GM19463 (cell line): ENCODE results near the gene ICA1.

Source experiments
- ATAC-seq: cut with Tn5 transposase; IDR thresholded peaks from one replicate; pipeline ENCODE4 v1.9.1; 2021; ENCODE audit warnings: mild to moderate bottlenecking, moderate library complexity; ENCODE audit not compliant: unreplicated experiment

The ICA1 gene

GRCh38 chr7:8165150-8165549 lies 96.8 kb downstream of the ICA1 start:
- no peak for ATAC-seq

- ATAC-seq: no peak
These were observed 99.8 kb downstream of the ICA1 start for GRCh38 chr7:8162181-8162580.

- ATAC-seq: no peak
These were observed 100.6 kb downstream of the ICA1 start for GRCh38 chr7:8161364-8161828.

DNA sequence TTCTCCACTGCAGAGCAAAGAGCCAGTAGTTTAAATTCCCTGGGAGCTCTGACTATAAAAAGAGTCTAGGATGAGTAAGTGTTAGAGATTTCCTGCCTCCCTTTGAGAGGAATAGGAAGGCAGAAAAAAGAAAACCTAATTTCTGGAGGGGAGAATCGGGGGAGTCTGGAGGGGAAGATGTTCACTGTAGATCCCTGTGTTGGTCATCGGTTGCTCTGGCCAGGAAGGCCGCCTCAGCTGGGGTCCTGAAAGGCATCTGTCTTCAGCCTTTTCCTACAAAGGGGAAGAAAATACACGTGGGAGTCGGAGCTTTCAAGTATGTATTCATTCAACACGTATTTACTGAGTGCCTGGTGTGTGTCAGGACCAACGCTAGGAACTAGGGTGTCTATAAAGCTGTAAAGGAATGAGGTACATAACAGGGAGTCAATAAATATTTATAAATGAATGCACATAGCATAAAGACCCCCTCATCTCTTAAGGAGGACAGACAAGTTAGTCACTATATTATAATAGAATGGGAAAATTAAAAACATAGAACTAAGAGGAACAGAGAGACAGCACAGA lies 101.1 kb downstream of the ICA1 start:
- no peak for ATAC-seq

DNA sequence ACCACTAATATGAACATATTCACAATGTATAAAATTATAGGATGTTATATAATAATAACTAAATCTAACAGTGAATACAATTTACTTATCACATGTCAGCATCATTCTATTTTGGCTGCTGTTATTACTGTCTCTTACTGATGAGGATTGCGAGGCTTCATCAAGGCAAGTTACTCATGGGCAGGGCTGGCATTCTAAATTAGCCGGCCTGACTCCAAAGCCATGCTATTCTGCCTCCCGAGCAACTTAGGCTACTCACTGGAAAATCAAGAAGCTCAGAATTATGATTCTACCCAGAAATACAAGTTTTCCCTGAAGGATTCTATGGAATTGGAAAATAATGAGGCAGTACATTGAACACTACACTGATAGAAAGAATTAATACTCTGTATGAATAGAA lies 101.7 kb downstream of the ICA1 start:
- ATAC-seq: no peak

DNA sequence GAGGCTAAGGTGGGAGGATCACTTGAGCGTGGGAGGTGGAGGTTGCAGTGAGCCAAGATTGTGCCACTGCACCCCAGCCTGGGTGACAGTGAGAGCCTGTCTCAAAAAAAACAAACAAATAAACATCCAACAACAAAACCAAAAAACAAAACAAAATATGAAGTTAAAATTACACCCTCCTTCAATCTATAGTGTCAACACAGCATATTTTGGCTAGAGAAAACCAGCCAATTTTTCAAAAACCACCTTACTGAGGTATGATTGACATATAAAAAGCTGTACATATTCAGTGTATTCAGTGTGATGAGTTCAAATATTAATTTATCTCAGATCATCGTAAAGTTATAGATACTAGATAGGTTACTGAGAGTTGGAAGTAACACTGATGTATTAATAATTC lies 102.4 kb downstream of the ICA1 start:
- no peak for ATAC-seq

- ATAC-seq: no peak
These were observed 104.7 kb downstream of the ICA1 start for GRCh38 chr7:8157296-8157695.

DNA sequence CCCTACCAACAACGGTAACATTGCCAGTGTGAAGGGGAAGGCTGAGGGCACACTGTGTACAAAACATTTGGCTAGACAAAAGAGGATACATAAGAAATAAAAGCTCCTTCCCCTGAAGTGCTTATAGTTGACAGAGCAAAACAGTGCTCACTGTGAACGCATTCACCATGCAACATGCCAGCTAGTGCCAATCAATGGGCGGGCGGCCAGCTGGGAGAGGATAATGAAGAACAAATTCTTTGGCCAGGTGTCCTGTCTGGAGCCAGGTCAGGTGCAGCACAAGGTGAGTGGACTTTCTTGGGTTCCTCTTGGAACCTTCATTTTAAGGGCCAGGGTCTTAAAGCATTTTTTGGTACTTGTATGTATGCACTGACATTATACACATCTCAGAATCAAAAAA lies 106.1 kb downstream of the ICA1 start:
- ATAC-seq: no peak

GRCh38 chr7:8154272-8154671 lies 107.7 kb downstream of the ICA1 start:
- no peak for ATAC-seq

DNA sequence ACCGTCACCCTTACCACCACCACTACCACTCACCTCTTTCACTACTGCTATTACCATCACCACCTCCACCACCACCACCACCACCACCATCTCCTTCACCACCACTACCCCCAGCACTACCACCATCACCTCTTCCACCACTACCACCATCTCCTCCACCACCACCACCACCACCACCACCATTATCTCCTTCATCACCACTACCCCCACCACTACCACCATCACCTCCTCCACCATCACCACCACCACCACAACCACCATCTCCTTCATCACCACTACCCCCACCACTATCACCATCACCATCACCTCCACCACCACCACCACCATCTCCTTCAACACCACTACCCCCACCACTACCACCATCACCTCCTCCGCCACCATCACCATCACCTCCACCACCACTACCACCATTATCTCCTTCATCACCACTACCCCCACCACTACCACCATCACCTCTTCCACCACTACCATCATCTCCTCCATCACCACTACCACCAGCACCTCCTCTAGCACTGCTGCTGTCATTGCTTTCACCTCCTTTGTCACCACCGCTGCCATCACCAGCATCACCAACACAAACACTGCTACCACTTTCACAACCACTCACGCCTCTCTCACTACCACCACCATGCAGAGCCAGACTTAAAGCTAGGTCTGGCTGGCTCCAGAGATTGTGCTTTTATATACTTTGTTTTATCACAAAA lies 109.3 kb downstream of the ICA1 start:
- no peak for ATAC-seq

DNA sequence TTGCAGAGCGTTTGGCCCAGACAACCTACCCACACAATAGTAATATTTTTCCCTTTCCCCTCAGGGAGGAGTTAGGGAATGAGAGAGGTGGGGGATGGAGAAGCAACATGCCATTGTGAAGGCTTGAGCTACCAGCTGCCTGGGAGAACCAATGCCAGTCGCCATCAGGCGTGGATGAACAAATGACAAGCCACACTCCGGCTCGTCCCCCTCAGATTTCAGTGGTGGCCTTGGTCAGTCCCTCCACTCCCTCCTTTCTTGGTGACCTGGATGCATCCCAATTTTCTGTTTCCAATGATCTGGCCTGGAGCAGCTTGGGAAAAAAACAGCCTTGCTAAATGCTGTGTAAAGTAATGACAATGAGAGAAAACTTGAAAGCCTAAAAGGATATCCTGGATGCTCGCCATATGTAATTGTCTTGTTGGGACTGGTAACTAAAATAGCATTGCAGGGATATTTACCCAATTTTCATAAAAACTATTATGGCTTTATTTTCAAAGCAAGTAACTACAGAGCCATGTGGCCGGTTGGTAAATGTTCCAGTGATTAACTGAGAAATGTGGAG lies 110.7 kb downstream of the ICA1 start:
- ATAC-seq: no peak

DNA sequence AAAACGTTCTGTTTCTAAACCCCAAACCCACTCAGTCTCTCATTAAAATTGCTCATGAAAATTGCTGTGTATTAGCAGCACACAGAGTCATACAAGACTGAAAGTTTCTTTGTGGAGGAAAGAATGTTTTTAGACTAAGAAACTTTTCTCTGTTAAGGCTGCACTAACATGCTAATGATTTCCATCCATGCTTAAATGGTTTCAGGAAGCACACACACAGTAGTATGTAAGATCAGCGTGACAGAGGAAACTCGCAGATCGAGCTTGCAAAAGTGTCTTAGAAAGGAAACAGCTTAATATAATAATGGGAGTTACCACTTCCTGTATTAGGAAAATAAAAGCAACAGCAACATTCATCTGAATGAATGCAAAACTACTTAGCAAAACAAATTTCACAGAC lies 112.7 kb downstream of the ICA1 start:
- ATAC-seq: peak; percentile 67

DNA sequence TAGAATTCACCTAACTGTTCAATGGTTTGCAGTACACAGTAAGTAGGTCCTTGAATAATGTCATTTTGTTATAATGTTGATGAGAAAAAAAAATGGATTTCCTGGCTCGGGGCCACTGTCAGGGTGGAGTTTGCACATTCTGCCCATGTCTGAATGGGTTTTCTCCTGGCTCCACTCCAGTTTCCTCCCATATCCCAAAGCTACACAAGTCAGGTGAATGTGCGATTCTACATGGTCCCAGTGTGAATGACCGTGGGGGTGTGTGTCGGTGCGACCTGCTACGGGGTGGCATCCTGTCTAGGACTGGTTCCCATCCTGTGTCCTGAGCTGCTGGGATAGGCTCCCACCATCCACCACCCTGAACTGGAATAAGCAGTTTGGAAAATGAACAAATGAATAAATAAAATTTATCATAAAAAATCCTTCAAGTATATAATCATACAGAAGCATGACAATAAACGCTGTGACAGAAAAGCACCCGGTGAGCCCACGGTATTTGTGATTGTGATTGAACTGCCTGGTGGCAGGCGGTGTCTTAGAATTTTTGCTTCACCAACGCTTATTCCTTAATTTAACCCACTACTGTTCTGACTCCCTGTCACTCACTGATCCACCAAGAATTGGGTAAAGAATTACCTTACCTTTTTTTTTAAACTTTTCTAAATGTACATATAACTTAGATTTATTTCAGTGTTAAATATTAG lies 114.1 kb downstream of the ICA1 start:
- no peak for ATAC-seq

DNA sequence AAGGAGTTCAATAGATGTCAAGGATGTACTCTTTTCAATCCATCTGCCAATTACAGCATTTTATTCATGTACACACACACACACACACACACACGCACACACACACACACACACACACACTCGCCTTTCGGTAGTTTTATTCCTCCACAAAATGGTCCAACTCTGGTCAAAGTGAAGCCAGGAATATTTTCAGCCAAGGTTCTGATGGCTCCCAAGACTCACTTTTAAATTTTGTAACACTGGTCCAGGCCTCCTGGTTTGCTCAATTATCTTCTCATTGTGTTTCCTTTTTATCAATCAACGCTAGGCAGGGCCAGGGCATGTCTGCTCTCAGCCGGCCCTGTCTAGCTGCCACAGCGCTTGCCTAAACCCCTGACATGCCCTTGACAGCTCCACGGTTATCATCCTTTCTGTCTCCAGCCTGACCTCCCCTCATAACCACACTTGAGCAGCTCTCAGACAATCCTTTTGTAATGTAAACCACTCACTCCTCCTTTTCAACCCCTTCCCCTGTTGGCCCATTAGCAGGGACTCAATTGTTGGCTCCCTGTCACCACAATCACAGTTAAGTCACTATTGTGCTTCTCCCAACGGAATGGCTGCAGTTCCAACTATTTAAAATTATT lies 115.1 kb downstream of the ICA1 start:
- ATAC-seq: no peak

DNA sequence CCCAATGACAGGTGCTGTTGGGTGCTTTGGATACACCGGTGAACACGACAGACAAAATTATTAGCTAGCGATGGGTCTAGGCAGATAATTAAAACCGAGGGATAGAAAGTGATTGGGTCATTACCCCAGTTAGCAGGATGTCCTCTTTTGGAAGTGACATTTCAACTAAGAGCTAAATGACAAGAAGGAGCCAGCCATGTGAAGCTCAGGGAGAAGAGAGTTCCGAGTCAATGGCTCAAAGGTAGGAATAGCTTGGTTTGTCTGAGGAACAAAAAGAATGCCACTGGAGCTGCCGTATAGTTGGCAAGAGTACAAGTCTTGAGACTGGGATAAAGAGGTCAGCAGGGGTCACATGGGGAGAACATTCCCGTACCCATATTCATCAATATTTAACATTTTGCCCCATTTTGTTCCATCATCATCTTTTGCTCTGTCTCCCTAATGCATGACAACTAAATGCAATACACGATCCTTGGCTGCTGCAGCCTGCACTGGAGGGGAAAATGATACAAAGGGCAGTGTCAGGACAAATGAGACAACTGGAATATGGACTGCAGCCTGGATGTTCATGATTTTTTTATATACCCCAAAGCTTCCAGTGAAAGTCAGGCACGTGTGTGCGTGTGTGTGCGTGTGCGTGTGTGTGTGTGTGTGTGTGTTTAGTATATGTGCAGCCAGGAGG lies 115.7 kb downstream of the ICA1 start:
- ATAC-seq: no peak

DNA sequence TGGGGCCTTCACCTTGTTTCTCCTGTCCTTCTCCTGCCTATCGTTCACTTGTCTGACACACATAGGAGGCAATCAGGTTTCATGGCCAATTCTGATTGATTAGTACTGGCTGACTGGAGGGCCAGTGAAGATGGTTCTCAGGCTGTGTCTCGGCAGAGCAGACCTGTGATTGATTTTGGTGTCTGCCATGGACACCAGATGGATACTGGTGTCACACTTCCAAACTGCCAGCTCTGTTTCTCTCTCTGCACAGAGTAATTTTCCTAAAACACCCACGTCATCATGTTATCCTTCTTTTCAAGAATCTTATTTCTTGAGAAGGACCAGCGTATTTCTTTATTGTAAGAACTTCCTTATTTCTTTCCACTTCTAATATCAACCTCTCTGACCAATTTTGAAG lies 117.1 kb downstream of the ICA1 start:
- ATAC-seq: no peak

DNA sequence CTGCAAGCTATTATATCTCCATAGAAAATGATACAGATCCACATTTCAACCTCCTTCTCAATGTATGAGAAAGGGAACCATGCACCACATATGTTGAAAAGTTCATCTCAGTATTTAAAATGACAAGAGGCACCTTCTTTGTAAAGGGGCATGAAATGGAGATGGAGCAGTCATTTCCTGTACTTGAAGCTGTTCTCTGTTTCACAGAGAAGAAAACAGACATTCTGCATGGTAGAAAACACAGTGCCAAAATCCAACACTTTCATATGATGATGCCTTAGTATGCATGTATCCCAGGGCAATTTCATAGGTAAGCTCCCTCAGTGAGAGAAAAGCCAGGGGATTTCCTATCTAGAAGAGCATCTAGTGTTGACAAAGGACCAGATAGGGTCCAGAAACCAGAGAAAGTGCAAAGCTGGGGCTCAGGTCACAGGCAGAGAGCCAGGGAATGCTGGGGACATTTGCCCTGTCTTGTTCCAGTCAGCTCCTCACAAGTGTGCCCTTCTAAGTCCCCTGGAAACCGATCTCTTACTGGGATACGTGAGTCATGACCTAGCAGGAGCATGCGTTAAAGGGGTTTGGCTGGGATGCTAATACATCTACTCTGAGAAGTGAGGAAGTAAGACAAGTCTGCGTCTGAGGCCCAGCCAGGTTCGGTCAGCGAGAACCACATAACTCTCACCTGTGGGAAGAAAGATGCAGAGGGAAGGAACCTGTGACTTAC lies 118.7 kb downstream of the ICA1 start:
- ATAC-seq: peak; percentile 70

DNA sequence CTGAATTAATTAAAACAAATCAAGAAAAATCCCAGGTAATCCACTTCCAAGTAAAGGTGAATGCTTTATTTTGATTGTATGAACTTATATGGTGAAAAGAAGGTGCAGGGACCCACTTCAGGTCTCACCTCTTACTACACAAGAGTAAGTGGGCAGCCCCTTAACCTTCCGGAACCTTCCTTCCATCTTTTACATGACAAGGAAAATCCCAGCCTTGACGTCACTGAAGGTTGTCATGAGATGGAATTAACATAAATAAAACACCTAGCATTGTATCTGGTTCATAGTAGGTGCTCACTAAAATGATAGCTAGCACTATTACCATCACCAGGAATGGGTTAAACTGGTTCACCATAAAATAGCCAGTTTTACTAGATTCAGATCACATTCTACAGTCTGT lies 119.5 kb downstream of the ICA1 start:
- ATAC-seq: no peak

DNA sequence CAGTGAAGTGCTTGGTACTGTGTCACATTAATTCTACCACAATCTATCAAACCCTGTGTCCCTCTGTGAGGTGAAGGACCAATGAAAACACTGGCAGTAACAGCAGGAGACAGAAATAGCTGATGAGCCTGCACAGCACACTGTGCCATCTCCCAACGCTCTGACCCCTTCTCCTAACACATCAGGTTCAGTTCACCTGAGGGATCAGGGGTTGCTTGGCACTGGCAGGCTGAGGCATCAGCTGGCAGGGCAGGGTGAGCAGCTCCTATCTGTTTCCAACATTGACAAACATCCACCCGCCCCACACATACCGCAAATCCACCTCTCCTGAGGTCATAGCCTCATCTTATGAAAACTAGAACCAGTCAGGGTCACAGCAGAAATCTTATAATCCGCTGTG lies 120.9 kb downstream of the ICA1 start:
- no peak for ATAC-seq

GRCh38 chr7:8136051-8136730 lies 125.8 kb downstream of the ICA1 start:
- no peak for ATAC-seq
